Measurements from ENCODE around the gene HEATR5A.

The HEATR5A gene

DNA sequence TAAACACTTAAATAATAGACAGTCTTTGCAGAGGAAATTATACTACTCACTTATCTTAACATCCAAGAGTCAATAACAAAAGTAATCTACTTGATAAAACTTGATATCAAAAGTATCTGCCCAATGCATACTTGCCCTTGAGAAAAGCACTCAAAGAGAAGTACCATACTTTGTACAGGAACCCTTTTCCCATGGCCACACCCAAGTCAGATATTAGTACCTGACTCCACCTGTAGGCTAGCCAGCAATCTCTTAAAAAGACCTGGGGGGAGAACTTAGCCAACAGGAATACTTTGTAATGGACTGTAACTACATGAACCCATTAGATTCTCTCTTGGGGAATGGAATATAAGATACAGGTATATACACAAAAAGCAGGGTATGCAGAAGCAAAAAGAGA is 113.2 kb downstream of the HEATR5A start:
- Histone ChIP-seq H3K27me3 (ENCODE audit: insufficient read depth, poor library complexity, severe bottlenecking) (no peaks in the 10 kb centered on the region), H3K27ac (replicated peaks) (no peak overlapping the region), H3K4me3 (replicated peaks; ENCODE audit: insufficient read depth, low read length) (no peak overlapping the region)
- no peak for DNase-seq (ENCODE audit: low read depth in 1 of 2, low spot score in 1 of 2)
- TF ChIP-seq GABPA (IDR thresholded peaks at IDR 0.05; ENCODE audit: low read depth) (no peak), SPI1 (IDR thresholded peaks at IDR 0.05; ENCODE audit: borderline replicate concordance, low read depth) (no peak), POLR2AphosphoS5 (IDR thresholded peaks at IDR 0.05; ENCODE audit: low read depth) (no peak), REST (IDR thresholded peaks at IDR 0.05; ENCODE audit: insufficient replicate concordance, low read depth) (no peak), CTCF (IDR thresholded peaks at IDR 0.05; ENCODE audit: insufficient read depth, low read length) (no peak)

DNA sequence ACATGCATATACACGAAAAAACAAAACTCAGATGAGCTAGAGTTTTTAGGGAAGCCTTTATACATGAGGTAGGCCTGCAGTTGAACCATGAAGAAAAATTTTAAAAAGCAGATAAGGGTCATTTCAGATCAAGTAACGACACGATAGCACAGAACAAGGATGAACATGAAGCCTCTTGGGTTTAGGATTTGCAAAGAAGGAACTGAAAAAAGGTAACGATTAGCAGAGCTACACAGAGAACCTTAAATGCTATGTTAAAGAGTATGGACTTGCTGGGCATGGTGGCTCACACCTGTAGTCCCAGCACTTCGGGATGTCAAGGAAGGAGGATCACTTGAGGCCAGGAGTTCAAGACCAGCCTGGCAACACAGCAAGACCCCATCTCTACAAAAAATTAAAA is 116.7 kb downstream of the HEATR5A start:
- H3K27me3 ChIP-seq (ENCODE audit: insufficient read depth, poor library complexity, severe bottlenecking) = no peaks in the 10 kb centered on the region
- no peak overlapping the region for H3K27ac ChIP-seq (replicated peaks)
- no peak overlapping the region for H3K4me3 ChIP-seq (replicated peaks; ENCODE audit: insufficient read depth, low read length)
- no peak for TF ChIP-seq CTCF (IDR thresholded peaks at IDR 0.05; ENCODE audit: insufficient read depth, low read length)
- TF ChIP-seq SPI1 (IDR thresholded peaks at IDR 0.05; ENCODE audit: borderline replicate concordance, low read depth) = no peak
- TF ChIP-seq REST (IDR thresholded peaks at IDR 0.05; ENCODE audit: insufficient replicate concordance, low read depth) = no peak
- TF ChIP-seq GABPA (IDR thresholded peaks at IDR 0.05; ENCODE audit: low read depth) = no peak
- TF ChIP-seq POLR2AphosphoS5 (IDR thresholded peaks at IDR 0.05; ENCODE audit: low read depth) = no peak
- no peak for DNase-seq (ENCODE audit: low read depth in 1 of 2, low spot score in 1 of 2)

GRCh38 chr14:31300883-31301282 is 119.5 kb downstream of the HEATR5A start:
- TF ChIP-seq CTCF (IDR thresholded peaks at IDR 0.05; ENCODE audit: insufficient read depth, low read length) (no peak), SPI1 (IDR thresholded peaks at IDR 0.05; ENCODE audit: borderline replicate concordance, low read depth) (no peak), REST (IDR thresholded peaks at IDR 0.05; ENCODE audit: insufficient replicate concordance, low read depth) (no peak), POLR2AphosphoS5 (IDR thresholded peaks at IDR 0.05; ENCODE audit: low read depth) (no peak), GABPA (IDR thresholded peaks at IDR 0.05; ENCODE audit: low read depth) (no peak)
- no peaks in the 10 kb centered on the region for H3K27me3 ChIP-seq (ENCODE audit: insufficient read depth, poor library complexity, severe bottlenecking)
- H3K27ac ChIP-seq (replicated peaks) = no peak overlapping the region
- H3K4me3 ChIP-seq (replicated peaks; ENCODE audit: insufficient read depth, low read length) = no peak overlapping the region
- DNase-seq (ENCODE audit: low read depth in 1 of 2, low spot score in 1 of 2) = no peak
